Measurements from ENCODE around the gene MYH10.

MYH10 gene

DNA sequence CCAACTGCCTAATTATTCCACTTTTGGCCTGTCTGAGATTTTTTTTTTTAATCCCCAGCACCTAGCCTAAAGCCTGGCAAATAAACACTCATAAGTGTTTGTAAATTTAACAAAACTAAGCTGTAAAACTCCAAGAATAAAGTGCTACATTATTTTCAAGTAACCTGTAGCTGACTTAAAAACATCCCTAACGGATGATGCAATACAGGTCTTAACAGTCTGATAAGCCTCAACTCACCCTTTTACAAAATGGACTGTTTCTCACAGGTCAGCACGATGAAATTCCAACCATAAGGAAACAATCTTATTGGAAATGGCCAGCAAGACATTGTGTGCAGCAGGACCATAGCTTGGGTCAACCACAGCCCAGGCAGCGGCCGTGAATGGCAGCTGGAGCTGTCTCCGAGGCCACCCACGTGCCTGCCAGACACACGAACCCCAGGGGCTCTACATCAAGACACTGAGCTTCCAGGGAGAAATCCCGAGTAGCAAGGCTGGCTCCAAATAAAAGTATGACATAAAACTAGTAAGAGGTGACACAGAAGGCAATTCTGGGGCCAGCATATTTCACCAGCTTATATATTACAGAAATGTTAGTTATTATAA is 135.9 kb downstream of the MYH10 start:
- DNase-seq (ENCODE audit: low read depth), result no peak

DNA sequence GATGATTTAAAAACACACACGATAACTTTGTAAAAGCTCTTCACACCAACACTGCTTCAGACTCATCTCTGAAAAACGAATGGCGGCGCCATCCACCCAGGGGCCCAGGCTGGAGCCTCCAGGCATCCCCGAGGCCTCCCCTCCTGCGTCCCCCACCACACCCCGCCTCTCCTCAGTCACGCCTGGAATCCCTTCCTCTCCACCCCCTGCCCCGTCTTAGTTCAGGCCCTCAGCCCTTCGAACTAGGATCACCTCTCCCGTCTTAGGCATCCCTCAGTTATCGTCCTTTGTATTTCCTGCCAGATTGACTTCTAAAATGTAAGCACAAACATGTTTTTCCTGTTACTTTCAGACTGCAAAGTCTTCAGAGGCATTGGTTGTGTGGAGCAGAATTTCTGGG is 136.5 kb downstream of the MYH10 start:
- no peak for DNase-seq (ENCODE audit: low read depth)

DNA sequence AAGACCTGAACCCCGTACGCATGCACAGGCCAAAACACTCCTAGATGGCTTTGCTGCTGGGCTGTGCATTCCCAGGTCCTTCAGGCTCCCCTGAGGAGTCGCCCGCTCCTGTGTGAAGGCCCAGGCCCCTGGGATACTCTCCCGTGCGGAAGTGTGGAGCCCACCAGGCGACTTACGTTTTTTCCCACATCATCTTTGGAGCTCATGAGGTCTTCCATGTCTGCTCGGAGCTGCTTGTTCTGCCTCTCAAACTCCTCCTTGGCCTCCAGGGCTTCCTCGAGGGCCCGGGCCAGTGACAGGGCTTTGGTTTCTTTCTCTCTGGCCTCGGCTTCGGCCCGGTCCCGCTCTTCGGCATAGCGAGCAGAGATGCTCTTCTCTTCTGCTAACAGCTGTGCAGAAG is 138.4 kb downstream of the MYH10 start:
- no peak for DNase-seq (ENCODE audit: low read depth)

DNA sequence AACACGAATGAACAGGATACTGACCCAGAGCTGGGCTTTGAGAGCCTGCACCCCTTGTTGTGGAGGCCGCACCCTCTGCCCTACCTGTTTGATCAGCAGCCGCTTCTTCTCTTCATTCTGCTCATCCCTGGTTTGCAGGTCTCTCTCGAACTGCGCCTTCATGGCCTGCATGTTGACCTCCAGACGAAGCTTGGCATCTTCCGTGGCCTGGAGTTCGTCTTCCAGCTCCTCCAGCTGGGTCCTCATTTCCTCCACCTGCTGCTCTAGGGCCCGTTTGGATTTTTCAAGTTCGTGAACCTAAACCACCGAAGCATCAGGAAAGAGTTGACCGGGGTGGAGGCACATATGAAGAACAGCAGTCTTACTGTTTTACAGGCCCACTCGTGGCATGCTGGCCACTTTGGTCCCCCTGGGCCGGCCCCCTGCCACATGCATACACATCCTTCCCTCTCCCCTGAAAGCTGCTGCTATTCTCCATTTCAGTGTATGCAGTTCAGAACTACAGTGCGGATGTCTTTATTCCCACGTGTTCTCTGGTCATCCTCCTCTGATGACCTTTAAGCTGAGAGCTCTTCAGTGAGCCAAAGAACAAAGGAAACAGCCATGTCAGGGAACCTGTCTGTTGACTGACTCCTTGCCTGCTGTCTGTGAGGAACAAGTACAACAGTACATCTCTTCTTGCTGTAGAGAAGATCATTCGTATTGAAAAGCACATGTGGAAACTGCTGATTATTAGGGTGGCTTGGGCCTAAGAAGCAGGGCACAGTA is 140.1 kb downstream of the MYH10 start:
- DNase-seq (ENCODE audit: low read depth), result no peak

DNA sequence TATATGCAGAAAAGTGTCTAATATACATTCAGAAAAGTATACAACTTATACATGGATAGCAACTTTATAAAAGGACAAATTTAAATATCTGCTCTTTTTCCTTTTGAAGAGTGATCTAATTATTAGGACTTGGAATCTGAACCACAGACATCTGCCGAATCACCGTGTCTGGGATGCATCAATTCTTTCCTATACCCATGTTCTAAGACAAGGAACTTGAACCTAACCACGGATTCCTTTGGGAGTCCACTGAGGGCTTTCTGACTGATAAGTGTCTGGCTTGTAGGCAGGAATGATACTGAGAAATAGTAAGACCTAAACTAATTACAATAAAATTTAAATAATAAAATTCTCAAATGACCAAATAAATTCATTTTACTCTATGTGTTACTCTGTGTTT is 140.7 kb downstream of the MYH10 start:
- peak; percentile 24 for DNase-seq (ENCODE audit: low read depth)

DNA sequence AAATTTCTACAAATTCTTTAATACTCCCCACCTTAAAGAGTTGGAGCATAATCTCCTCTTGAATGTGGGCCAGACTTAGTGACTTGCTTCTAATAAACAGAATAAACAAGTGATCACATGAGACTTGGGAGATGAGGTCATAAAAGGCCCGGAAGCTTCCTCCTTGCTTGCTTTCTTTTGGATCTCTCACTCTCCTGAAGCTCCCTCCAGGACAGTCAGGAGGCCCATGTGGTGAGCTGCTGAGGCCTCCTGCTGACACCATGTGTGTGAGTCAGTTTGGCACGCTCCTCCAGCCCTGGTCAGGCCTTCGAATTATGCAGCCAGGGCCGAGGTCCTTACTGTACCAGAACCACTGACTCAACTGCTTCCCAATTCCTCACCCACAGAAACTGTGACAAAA is 141.6 kb downstream of the MYH10 start:
- DNase-seq (ENCODE audit: low read depth), result peak; percentile 93

DNA sequence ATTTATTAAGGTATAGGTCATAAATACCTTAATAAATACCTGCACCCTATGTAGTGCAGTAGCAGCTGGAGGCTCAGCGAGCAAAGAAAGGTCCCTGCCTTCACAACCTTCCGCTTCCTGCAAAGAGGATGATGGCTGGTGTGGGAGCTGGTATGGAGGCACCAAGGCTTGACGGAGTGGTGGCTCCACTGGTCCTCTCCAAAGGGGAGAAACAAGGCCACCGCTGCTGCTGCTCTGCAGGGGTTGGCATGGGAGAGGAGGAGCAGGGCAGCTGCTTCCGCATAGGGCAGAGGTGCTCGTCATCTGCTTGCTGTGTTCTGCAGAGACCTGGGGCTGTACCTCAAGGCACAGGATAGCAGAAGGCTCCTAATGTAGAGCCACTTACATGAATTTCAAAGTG is 142.0 kb downstream of the MYH10 start:
- no peak for DNase-seq (ENCODE audit: low read depth)

DNA sequence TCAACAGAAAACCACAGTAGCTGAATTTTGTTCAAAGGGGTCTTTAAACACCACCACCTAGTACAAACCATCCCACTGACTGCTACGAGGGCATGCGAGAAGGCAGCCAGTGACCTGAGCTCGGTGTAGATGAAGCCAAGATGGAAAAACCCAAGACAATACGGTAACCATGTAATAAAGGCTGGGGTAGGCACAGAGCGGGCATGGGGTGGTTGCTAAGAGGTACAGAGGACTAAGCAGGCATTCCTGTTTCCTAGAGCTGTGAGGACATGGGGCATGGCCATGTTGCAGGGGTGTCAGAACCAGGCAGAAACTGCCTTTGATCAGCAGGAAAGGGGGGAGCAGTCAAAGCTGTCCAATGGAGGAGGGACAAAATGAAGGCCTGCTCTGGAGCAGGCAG is 142.8 kb downstream of the MYH10 start:
- DNase-seq (ENCODE audit: low read depth), result no peak

DNA sequence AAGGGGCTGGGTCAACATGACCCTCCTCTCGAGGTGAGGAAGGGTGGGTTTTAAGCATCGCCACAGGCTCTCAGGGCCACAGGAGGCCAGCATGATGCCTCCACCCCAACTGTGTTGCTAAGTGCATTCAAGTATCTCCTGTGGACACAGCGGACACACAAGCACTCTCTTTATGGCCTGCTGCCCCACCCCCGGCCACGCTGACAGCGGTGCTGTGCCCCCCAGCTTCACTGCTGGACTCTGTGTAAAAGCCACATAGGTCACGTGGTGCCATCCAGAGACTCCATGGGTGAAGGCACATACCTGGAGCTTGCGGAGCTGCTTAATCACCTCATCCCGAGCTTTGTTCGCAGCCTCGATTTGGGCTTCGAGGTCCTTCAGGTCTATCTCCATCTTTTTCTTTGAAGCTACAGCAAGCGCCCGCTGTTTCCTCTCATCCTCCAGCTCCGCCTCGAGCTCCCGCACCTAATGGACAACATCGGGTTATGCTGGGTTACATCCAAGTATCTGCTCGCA is 143.3 kb downstream of the MYH10 start:
- no peak for DNase-seq (ENCODE audit: low read depth)

DNA sequence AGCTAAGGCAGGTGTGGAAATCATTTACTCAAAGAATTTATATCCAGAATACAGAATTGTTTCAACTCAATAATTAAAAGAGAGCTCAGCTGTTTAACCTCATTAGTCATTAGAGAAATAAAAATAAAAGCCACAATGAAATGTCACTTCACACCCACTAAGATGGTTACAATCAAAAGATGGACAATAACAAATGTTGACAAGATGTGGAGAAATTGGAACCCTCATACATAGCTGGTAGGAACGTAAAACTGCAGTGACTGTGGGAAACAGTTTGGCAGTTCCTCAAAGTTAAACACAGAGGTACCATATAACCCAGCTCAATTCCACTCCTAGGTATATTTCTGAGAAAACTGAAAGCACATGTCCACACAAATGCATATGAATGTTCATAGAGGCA is 145.0 kb downstream of the MYH10 start:
- no peak for DNase-seq (ENCODE audit: low read depth)

DNA sequence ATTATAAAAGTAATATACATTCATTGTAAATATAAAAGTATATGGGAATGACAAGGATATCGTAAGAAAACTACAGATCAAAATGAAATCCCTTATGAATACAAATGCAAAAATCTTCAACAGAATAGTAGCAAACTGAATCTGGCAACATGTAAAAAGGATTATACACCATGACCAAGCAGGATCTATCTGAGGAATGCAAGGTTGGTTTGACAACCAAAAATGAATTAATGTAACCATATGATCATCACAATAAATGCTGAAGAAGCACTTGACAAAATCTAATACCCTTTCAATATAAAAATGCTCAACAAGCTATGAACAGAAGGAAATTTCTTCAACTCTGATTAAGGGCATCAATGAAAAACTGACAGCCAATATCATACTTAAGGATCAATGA is 146.1 kb downstream of the MYH10 start:
- DNase-seq (ENCODE audit: low read depth), result no peak

DNA sequence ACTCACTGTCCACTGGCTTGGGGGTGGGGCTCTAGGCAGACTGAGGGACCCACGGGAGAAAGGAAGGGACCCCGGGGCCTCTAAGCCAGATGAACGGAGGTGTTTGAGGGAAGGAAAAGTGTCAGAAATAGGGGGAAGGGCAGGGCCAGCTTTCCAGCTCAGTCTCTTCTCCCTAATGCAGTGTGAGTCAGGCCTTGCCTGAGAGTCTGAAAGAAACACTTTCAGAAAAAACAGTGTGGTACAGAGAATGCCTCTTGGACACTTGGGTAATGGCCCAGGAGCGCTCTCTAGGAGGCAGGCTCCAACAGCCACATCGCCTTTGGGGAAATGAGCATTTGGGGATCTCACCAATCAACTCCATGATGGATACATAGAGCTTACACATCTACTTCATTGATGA is 148.0 kb downstream of the MYH10 start:
- no peak for DNase-seq (ENCODE audit: low read depth)

DNA sequence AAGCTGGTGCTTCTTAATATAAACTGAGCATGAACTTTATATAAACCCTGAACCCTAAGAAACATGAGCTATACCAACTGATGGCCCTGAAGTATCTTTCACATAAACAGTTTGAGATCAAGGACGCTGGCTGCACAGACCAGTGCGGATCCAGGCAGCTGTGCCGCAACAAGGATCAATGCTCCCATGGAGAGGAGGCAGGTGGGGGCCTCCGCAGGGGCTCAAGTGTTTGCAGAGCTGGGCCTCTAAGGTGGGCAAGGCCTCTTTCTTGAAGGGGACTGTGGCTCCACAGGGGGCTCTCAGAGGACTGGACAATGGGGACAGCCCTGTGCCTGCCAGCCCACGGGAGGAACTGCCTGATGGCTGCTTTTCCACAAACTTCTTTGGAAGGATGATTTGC is 148.8 kb downstream of the MYH10 start:
- no peak for DNase-seq (ENCODE audit: low read depth)

DNA sequence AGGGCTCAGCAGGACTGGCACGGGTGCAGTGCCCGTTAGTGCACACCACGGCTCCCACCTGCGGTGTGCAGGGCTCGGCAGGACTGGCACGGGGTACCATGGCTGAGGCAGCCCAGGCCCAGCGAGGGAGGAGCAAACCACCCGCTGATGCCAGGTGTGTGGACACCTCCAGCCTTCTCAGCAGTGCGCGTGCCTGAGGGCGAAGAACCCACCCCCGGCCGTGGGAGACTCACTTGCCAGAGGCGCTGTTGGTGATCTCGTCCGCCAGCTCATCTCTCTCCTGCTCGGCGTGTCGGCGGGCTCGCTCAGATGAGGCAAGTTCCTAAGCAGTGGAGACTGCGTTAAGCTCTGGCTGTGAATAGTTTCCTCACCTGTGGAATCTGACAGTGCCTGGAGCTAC is 149.4 kb downstream of the MYH10 start:
- DNase-seq (ENCODE audit: low read depth), result no peak

DNA sequence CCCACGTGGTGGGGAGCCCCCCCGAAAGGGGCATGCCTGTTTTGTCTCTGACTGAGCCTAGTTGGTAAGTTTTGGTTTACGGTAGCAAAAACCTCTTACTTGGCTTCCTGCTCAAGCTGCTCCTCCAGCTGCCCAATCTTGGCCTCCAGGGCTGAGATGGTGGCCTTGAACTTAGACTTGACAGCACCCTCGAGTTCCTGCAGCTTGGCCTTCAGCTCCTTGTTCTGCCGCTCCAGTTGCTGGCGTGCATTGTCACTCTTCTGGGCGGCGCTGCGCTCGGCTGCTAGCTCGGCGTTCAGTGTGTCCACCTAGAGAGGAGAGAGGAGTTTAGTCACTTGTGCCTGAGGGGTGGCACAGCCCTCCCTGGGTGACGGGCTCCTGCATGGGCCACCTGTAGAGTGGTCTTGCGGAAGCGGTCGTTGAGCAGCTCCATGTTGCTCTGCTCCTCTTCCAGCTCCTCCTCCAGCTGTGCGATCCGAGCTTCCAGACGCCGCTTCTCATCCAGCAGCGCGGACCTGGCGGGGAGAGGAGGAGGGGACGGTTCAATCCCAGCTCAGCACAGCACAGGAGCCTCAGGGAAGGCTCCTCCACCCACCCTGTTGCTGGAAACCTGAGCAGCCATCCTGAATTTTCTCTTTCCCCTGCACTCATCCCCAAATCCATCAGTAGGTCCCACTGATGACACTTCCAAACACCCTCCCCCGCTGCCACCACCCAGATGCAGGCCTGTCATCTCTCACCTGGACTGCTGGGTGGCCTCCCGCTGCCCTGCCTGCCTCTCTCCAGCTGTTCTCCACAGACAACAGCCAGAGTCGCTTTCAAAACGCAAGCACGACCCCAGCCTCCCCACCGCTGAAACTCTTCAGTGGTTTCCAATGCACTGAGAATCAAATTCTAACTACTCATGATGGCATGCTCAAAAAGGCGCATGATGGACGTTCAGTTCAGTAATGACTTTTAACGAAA is 150.2 kb downstream of the MYH10 start:
- DNase-seq (ENCODE audit: low read depth), result no peak

DNA sequence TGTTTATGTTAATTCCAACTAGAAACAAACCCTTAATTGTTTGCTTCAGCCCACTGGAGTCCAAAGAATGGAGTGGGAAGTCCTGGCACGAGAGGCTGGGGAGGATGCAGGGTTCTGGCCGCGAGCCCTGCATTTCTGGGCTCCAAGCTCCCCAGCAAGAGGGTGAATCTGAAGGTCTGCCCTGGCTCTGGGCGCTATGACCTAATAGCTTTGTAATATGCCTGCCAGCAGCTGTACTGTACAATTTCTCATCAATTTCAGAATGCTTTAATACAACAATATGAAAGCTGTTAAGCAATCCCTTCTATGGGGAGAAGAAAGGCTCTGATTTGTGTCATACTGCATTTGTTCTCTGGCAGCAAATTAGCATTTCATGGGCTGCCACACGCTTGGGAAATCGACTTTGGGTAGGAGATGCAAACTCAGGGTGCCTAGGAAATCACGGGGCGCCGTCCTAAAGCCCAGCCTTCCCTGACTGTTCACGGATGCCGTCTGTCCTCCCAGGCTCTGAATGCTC is 151.0 kb downstream of the MYH10 start:
- peak; percentile 61 for DNase-seq (ENCODE audit: low read depth)

DNA sequence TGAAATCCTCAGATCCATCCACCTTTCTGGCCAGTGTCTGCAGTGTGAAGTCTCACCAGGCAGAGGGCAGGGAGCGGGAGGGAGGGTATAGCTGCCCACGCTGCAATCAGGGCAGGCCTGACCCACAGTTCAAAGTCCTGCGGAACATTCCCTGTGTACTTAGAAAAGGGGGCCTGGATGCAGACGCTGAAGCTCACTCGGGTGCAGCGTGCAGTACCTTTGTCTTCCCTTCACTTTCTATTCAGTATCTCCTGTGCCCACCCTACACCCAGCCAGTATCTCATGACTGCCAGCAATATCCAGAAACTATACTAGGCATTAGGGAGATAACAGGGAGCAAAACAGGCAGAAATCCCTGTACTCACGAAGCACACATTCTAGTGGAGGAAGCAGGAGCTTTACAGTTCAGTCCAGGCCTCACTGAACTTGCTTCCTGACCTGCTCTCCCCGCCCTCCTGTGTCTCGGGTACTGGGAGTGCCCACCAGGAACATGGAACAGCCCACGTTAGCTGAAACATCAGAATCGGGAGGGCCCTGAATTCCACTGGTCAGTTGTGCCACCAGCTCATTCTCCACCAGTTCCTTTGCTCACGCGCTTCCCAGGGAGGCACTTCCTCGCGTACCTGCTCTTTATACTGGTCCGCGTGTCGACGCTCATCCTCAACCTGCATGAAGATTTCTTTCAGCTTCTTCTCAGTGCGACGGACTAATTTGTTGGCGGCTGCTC is 152.6 kb downstream of the MYH10 start:
- DNase-seq (ENCODE audit: low read depth), result no peak

DNA sequence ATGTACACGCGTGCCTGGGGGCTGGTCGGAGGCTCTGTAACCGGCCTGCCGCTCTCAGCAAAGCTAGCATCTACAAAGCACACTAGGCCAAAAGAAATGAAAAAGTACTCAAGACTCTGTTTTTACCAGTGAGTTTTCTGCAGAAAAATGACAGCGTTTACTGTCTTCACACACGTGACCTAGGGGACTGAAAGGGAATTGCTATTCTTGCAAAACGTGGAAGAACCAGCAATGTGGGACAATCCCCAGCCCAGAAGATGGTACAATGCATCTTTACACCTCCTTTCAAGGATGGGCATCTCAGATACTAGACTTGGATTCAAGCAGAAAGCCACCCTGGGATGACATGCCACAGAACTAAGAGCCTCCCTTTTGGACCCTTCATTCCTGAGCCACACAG is 153.4 kb downstream of the MYH10 start:
- no peak for DNase-seq (ENCODE audit: low read depth)

DNA sequence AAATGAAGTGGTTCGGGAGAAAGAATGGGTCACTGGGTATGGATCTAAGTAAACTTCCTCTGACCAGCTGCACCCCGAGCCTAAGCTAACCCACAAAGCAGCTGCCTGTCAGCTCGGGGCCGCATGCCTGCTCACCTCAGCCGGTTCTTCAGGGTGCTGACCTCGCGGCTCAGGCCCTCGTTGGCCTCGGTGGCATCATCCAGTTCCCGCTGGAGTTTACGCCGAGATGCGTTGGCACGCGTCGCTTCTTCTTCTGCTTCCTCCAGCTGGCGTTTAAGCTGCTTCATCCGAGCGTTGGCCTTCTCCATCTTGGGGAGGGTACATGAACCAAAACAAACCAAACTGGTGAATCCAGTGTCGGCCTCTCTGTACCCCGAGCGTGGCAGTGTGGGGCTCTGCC is 153.8 kb downstream of the MYH10 start:
- DNase-seq (ENCODE audit: low read depth), result no peak

DNA sequence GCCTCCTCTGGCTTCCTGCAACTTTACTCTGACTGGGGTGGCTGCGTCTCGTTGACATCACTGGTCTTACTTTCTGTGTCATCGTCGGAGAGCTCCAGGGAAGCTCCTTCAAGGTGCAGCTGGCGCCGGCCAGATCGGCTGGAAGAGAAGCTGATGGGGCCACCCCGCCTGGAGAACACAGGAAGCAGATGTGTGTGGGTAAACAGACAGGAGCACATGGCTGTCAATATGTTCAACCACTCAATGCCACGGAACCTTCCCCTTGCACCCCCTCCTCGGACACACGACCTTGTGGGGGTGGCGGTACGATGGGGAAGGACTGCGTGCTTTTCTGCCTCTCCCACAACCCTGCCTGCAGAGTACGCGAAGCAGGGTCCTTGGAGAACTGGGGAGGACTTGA is 154.7 kb downstream of the MYH10 start:
- no peak for DNase-seq (ENCODE audit: low read depth)

DNA sequence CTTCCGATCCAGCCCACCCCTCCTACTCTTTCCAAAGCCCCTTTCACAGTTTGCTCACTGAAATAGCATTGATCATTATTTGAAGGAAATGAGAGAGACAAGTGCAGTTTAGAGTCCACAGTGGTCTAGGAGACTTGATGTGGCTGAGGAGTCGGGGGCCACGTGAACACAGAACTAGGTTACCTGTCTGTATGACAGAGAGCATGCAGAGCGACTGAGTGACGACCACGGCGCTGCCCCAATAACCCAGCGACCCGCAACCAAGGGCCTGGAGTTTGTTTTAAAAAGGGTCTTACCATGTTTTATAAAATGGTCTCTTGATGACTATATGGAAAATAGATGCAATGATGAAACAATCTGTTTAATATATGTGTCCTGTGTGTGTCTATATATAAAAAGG is 155.3 kb downstream of the MYH10 start:
- no peak for DNase-seq (ENCODE audit: low read depth)

DNA sequence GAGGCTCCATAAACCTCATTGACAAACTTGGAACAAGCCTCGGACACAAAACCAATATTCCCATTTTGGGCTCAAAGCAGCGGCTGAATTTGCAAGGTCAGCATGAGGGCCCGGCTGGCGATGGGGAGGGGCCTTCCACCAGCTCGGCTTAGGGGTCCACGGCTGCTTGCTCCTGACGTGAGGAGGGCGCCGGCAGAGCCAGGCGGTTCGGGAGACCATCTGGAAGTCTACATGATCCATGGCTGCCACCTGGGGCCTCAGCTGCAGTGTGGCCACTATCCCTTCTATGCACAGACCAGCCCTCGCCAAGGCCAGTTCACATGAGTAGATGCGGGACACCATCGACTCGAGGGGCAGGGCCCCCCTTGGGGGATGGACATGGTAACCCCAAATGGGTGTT is 155.7 kb downstream of the MYH10 start:
- no peak for DNase-seq (ENCODE audit: low read depth)

Data from stromal cell of bone marrow (primary cell).